HG02840 (cell line): ENCODE results near the gene GMIP.
A peak's percentile ranks its signal among the peaks of the same experiment; 100 is the strongest.

Source experiments
- ATAC-seq: cut with Tn5 transposase; IDR thresholded peaks from one replicate; pipeline ENCODE4 v1.9.1; 2021; ENCODE audit warnings: mild to moderate bottlenecking, moderate library complexity, moderate number of reproducible peaks; ENCODE audit not compliant: unreplicated experiment, low FRiP score

The GMIP gene

DNA sequence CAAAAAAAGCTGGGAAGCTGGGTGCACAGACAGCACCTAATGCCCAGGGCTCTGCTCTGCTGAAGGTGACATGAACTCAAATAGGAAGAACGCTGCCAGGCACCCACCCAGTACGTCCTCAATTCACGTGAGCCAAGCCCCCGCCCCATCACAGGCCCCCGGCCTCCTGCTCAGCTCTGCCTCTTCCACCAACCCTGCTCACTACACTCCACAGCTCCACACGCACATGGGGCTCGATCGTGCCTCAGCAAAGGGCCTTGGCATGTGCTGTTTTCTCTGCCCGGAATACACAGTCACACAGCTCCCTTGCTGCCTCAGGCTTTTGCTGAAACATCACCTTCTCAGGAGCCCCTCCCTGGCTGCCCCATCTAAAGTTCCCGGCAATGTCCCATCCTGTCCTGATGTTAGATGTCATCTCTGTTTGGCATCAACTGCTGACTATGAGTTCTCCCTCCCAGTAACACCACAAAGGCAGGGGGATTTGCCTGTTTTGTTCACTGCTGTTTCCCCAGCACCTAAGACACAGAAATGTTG lies 17.8 kb upstream of the GMIP start:
- no peak for ATAC-seq

DNA sequence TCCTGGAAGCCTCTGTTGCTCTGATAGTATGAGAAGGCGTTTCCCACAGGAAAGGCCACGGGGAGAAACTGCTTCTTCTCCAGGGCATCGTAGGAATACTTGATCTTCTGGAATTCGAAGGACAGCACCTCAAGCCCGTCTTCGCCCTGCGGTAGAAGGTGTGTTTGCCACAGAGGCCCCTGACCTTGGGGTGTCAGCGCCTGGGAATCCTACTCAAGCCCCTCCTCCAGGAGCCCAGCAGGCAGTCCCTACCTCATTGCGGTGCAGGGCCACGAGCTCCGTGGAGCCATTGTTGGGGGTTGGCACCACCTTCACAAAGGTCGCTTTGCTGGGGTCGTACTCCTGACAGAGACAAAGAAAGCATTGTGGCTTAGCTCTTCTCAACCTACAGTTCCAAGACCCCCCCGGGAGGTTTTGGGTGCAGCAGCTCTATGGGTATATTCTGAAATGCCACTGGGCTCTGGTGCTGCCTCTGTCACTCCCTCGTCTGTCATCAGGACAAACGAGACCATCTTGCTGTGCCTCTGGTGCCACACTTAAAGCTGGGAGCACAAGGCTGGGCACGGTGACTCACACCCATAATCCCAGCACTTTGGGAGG lies 16.3 kb upstream of the GMIP start:
- no peak for ATAC-seq

GRCh38 chr19:19657397-19657783 lies 13.9 kb upstream of the GMIP start:
- no peak for ATAC-seq

DNA sequence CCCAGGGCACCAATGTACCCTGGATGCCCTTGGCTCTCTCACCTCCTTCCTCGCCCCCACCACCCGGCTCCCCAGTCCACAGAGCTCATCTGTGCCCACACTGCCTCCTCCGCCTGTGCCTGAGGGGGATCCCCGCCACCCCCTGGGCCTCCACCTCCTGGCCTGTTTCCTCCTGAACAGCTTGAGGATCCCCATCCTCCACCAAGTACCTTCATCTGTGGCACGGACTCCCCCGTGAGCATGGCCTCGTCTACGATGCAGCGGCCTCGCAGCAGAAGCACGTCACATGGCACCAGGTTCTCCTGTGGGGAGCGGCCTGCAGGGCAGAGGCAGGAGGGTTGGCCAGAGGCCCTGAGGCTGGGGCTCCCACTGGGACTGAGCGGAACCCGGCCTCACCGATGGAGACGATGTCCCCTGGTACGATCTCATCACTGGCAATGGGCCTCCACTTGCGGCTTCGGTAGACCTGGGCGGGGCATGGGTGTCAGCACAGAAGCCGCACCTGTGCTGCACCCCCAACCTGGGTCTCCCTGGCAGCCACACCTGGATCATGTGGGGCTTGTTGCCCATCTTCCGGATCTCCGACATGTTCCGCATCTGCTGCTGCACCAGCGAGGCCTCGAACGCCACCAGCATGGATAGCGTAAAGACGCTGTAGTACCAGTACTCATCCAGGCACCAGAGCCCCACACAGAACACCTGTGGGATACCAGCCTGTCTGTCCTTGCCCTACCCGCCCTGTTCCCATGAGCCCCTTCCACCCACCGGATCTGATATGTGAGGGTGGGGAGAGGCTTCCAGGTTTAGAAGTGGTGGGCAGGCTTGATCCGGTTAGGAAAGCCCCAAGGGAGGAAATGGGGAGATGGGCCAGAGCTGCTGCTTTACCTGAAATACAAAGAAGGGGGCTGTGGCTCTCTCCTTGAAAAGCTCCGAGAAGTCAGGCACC lies 13.3 kb upstream of the GMIP start:
- no peak for ATAC-seq

GRCh38 chr19:19655641-19656343 lies 12.3 kb upstream of the GMIP start:
- ATAC-seq, result no peak

DNA sequence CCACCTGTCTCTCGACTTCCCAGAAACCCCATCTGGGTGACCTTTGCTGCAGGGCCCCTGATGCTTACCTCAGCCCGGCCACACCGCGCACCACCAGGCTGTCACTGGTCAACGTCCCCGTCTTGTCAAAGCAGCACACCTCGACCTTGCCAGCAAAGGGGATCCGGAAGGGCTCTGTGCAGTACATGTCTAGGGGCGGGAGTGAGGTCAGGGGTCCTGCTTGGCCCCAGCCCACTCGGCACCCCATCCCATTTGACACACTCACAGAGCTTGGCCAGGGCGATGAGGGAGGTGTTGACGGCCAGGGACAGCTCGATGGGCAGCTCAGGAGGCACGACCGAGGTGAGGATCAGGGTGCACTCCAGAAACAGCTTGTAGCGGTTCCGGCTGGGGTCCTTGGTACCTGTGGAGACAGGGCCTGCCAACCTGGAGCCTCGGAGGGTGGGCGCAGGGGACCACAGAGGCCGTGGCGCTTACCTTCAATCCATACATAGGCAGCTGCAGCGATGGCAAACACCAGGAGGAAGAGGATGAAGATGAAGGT lies 11.7 kb upstream of the GMIP start:
- no peak for ATAC-seq

DNA sequence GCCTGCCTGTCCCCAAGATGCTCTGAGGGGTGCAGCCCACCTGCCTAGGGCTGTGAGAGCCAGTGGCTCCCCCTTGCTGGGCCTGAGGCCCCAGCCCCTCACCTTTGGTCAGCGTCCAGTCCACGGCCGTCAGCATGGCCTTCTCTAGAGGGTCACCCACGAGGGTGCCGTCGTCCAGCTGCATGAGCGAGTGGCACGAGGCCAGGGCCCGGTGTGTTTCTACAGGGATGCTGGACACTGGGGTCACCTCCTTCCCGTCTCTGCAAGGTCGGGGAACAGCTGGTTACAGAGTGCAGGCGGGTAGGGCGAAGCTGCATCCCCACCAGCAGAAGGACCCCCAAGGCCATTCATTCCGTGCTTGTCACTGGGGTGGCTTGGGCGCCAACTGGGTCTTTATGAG lies 11.0 kb upstream of the GMIP start:
- no peak for ATAC-seq

GRCh38 chr19:19653597-19654147 lies 10.2 kb upstream of the GMIP start:
- ATAC-seq, result no peak

- no peak for ATAC-seq
These were observed 9.2 kb upstream of the GMIP start for GRCh38 chr19:19652482-19653295.

- ATAC-seq, result no peak
These were observed 7.6 kb upstream of the GMIP start for GRCh38 chr19:19651076-19651475.

DNA sequence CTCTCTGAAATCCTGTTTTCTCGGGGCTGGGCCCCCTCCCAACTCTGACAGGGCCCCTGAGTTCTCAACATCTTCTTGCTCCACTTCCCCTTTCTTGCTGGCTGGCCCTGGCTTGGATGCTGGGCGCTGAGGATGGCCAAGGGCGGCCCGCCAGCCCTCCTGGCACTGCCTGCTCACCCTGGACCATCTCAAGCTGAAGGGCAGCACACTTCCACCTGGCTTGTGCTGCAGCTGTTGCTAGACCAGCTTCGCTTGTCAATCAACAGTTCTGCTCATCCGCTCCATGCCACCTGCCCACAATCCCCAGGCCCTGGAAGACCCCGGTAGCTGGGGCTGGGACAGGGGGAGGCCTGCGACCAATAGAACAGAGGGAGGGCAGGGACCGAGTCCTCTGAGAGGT lies 6.9 kb upstream of the GMIP start:
- no peak for ATAC-seq

GRCh38 chr19:19649580-19649995 lies 6.1 kb upstream of the GMIP start:
- ATAC-seq, result no peak

- ATAC-seq, result no peak
These were observed 5.7 kb upstream of the GMIP start for GRCh38 chr19:19649155-19649554.

GRCh38 chr19:19647037-19647835 lies 3.8 kb upstream of the GMIP start:
- no peak for ATAC-seq

- no peak for ATAC-seq
These were observed 1.9 kb upstream of the GMIP start for GRCh38 chr19:19645233-19645870.

DNA sequence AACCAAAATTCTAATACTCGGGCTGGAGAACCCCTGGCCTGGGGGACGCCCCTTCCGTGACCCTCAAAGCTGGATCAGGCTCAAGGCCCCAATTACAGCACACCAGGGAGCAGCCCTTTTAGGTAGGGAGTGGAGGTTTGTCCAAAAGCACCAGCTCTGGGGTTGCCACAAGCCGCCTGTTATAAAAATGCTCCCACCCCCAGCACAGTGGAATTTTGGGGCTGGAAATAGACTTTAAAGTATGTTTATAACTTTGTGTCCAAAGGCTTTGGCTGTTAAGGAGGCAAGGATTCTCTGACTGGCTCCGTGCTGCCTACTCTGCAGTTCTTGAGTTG lies 564 bp upstream of the GMIP start:
- no peak for ATAC-seq

DNA sequence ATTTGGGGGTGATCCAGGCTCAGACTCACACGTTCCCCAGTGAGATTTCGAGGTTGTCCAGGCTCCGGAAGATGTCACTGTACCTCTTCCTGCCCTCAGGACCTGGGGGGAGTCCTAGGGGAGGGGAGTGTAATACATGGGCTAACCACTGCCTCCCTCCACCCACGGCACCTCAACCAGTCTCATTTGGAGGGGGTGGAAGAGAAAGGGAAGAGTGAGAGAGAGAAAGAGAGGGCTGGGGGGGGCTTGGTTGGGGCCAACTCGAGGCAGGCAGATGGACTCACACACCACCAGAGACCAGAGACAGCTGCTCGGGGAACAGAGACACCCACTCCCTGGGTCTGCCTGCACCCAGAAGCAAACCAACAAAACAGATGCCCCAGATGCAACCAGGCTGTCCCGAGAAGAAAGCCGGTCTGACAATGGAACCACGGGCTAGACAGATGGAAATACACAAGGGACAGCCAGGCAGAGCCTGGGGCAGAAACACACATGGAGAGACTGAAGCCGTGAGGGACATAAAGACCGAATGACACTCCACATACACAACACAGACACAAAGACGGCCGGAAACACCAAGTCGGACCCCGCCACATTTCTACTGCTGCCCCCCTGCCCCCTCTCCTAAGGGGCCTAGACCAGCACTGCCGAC lies 825 bp downstream of the GMIP start:
- ATAC-seq, result peak; percentile 13
